ENCODE measurements around the gene DYRK4.

DYRK4 gene

DNA sequence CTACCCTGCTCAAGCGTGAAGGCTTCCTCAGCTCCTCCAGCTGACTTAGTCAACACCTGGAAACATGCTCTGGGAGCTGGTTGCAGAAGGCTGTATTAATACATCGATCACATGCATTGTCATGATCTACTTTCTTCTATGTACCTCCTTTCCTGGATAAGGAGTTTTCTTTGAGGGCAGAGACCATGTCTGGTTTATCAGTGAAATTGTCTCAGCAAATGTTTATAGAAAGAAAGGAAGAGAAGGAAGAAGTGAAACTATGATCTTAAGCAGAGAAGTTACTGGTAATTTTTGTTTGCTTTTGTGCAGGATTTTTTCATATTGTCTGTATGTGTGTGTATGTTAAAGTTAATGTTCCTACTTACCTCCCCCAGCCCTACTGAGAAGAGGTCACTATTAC is 4.5 kb downstream of the DYRK4 start:
- DNase-seq, result no peak

DNA sequence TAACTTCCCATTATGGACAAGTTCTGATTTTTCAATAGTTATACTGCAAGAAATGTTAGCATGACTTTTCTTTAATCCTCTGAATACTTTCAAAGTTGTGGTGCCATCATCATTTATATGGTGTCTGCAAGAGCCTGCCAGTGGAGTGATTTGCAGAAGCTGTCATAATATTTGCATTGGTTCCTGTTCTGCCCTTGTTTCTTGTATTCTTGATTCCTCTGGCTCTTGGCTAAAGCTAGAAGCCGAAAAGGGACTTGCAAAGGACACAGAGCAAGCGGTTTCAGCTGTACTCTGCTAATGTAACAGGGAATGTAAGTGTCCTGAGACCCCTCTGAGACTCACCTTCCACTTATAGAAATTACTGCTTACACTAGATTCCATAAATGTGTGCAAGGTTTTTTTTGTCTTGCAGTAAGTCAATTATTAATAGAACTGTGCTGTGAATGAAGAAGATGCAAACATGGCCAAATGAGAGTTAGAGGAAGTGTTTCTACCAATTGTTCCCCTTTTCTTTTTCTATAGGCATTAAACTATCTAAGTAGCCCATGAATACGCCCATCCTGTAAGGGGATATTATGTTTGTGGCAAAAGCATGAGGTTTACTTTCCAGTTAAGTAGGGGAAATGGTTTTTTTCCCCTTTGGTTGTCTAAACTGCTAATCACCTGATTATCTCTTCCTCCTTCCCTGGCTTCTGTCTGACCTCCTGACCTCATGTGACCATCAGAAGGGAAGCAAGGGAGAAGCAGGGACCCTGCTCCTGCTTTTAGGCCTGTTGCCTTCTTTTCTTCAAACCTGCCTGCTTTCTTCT is 5.3 kb downstream of the DYRK4 start:
- DNase-seq, result no peak

DNA sequence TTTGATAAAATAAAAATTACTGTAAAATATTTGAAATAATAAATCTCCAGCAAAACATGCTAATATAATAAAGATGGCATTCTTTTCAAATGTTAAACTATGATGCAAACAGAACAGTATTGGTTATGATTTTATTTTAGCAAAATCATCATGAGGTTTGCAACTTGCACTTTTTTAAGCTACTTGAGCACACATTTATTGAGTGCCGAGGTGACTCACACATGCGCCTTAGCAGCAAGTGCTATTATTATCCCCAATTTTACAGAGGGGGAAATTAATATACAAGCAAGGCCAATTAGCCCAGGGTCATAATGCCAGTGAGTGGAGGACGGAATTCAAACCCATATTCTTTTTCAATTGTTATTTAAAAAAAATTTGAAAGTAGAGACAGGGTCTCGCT is 7.3 kb downstream of the DYRK4 start:
- DNase-seq, result no peak

DNA sequence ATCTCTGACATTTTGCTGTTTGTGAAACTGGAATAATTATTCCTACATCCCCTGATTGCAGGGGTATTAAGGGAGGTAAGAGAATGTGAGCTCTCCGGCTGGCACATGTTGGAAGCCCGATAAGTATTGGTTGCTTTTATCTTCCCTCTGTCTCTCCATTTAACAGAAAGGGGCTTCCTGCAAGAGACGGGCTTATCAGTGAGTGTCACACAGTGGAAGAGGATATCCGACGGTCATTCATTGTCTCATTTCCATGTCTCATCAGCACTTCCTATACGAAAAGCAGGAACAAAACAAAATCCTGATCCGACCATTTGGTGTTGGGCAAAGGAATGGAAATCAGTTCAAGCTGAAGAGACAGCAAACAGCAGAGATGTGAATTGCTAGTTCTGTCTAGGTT is 10.7 kb downstream of the DYRK4 start:
- no peak for DNase-seq

- no peak for DNase-seq
Measured at GRCh38 chr12:4579305-4580102, 17.5 kb downstream of the DYRK4 start.

DNA sequence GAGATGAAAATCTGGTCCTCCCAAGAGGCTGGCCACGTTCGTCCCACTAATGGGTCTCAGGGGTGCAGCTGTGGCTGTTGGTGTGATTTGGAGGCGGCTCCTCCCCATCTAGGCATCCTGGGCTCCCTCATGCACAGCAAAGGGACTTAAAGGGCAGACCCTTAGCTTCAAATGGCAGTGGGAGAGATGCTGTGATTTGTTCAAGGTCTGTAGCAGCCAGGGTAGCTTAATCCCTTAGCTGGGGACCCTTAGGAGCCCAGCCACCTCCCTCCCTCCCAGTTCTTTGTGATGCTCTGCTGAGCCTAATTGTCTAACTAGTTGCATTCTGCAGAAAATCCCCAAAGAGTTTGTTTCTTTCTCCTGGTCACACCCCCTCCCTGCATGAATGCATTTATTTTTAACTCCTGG is 18.3 kb downstream of the DYRK4 start:
- no peak for DNase-seq

DNA sequence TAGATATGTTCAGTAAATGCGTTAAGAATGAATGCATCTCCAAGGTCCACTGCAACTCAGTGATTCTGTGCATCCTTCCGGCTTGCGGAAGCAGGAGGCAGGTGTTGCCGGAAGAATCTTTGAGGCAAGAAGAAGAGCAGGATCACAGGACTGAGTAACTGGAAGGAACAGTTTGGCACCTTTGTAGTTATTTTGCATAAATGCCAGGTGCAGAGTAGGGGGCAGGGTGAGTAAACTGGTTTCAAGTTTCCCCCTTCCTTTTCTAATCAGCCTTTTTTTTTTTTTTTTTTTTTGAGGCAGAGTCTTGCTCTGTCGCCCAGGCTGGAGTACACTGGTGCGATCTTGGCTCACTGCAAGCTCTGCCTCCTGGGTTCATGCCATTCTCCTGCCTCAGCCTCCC is 22.3 kb downstream of the DYRK4 start:
- no peak for DNase-seq

GRCh38 chr12:4584896-4585295 is 22.9 kb downstream of the DYRK4 start:
- no peak for DNase-seq

DNA sequence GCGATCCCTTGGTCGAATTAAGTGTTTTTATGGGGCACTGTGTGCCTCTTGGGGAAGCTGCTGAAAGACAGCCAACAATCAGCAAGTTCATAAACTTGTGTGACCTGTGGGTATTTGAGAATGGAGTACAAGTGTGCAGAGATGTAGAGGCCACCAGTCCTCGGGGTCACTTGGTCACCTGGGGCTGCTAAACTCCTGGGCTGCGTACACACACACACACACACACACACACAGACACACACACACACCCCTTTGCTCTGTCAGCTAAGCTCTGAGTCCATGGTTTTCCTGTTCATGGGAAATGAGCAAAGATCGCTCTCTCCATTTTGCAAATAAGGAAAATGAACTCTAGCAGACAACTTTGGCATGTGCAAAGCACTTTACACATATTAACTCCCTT is 24.5 kb downstream of the DYRK4 start:
- no peak for DNase-seq

DNA sequence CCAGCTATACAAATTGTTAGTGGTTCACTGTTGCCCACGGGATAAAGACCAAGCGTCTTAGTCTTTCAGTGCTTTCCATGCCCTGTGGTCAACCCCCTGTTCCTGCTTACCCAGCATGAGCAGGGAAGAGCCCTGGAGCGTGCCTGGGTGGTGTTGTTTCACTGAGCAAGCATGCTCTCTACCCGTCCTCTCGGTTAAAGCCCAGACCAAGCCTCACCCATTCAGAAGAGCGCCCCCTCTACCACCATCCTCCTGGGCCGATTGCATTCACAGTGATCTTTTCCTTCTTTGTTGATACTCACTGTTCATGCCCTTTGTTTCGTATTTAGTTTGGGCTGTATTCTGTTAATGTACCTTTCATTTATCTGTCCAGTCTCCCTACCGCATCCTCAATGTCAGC is 25.1 kb downstream of the DYRK4 start:
- no peak for DNase-seq

DNA sequence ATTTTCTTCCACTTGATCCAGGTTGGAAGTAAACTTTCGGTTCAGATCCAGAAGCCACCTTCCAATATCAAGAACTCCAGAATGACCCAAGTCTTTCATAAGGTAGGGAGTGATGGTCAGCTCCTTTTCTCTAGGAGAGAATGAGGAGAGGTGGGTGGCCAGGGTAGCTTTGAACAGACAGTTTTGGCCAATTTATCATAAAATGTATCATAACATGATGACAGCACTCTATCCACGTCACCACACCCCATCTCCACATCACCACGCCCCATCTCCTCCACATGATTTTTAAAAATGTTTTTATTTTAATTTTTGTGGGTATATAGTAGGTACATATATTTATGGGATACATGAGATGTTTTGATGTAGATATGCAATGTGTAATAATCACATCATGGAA is 26.9 kb downstream of the DYRK4 start:
- DNase-seq, result no peak

GRCh38 chr12:4589941-4590340 is 27.9 kb downstream of the DYRK4 start:
- DNase-seq, result no peak

- no peak for DNase-seq
Measured at GRCh38 chr12:4591180-4591687, 29.2 kb downstream of the DYRK4 start.

GRCh38 chr12:4595881-4596280 is 33.9 kb downstream of the DYRK4 start:
- no peak for DNase-seq

DNA sequence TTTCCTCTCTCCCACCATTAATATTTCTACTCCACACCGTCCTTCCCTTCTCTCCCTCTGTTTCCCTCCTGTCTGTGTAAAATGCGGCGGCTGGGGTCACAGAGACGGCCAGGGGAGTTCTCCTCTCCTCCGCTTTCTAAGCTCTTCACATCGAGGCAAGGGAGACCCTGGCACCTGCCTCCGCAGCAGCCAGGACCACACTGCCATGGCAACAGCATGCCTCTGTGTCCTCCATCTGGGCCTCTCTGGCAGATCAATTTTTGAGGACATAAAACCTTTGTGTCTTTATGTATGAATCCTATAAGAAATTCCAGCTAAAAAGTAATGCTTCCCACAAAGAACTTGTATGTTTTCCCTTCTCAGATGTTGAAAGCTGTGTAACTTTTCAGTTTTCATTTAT is 41.4 kb downstream of the DYRK4 start:
- DNase-seq, result no peak

DNA sequence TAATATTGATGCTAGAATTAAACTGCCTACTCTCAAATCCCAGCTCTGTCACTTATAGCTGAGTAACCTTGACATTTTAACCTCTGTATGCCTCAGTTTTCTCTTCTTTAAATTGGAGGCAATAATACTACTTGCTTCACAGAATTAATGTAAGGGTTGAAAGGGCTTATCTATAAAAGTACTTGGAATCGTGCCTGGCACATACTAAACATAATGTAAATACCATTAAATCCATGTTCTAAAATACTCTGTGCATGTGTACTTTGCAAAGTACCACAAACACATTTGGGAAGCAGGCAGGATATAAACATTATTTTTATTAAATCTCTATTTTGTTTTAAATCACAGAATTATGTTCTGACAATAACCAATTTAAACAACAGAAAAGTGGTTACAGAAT is 41.9 kb downstream of the DYRK4 start:
- DNase-seq, result no peak

GRCh38 chr12:4604684-4605193 is 42.7 kb downstream of the DYRK4 start:
- peak; percentile 65 for DNase-seq

DNA sequence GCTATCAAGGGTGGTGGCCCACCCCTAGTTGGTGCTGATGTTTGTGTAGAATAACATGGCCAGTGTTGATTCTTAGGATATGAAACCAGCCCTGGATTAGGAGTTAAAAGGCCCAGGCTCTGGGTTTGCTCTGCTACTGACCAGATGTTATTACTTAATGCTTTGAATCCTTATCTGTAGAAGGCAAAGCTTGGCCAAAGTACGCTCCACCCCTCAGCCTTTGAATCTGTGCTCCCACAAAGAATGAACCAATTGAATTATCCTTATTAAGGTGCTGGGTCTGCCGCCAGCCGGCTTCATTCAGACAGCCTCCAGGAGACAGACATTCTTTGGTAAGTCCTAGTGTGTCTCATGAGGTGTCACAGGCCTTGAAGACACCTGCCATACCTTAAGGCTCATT is 45.0 kb downstream of the DYRK4 start:
- DNase-seq, result no peak

DNA sequence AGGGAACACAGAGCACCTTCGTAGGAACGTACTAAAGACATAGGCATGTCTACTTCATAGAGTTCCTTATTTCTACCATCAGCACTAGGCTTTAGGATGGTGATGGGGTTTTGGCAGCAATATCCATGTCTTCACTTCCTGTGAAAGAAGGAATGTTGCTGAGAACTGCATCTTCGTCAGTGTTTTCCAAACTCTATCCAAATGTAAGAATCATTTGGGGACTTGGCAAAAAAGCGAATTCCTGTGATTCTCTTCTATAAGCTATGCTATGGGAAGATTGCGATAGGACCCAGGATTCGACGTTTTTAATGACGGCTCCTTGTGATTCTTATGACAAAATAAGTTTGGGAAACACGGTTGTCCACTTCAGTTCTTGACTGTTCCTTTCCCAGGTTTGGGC is 47.1 kb downstream of the DYRK4 start:
- no peak for DNase-seq

DNA sequence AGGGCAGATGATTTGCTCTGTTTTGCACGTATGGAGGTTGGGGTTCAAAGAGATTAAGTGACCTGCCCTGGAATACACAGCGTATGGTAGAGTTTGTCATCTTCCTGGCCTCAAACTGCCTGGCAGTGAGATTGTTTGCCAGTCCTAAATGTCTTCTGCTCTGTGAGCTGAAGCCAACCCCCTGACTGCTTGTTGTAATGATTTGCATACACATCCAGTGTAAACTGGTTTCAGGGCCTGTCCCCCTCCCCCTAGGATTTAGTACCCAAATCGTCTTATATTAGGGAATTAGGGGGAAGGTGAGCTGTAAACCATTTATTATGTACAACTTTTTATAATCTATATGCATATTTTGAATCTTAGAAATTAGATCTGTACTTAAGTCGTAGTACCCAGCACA is 48.5 kb downstream of the DYRK4 start:
- DNase-seq, result no peak

- no peak for DNase-seq
Measured at GRCh38 chr12:4615667-4616066, 53.7 kb downstream of the DYRK4 start.

DNA sequence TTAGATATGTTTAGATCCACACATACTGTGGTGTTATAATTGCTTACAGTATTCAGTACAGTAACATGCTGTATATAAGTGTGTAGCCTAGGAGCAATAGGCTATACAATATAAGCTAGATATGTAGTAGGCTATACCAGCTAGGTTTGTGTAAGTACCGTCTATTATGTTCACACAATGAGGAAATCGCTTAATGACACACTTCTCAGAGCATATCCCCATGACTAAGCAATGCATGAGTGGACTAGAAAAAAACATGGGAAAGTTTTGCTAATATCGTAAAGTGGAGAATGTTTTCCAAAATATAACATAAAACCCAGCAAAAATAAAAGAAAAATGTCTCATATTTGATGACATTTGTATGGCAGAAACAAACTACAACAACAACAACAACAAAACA is 59.5 kb downstream of the DYRK4 start:
- DNase-seq, result no peak

- DNase-seq, result no peak
Measured at GRCh38 chr12:4626543-4626942, 64.5 kb downstream of the DYRK4 start.

GRCh38 chr12:4628406-4628805 is 66.4 kb downstream of the DYRK4 start:
- DNase-seq, result no peak

Measured in NCI-H748 treated with DMSO at 0.1 percent for 48 hours (cell line).